Body of pancreas (tissue), 4 donors: ENCODE results near the gene TFDP3.

Experiments
- POLR2A ChIP-seq, 3 donors: fragments of 450-650 bp; IDR thresholded peaks; one replicate each; pipeline ENCODE4 v1.6.1; 2016; ENCODE audit warnings: antibody characterized with exemption in 3 of 3, mild to moderate bottlenecking in 2 of 3
- TF ChIP-seq, protein P1 (sequence below), 7 experiments: fragments of 450-650 bp in 4 of 7; fragments of 200-600 bp in 3 of 7; sonication (generic) in 3 of 7; IDR thresholded peaks; one replicate each; pipeline ENCODE4 v1.5.1; 2016 to 2019; ENCODE audit warnings: antibody characterized with exemption in 7 of 7

- no peak for TF ChIP-seq POLR2A (IDR thresholded peaks at IDR 0.05)
- TF ChIP-seq, protein P1, sequence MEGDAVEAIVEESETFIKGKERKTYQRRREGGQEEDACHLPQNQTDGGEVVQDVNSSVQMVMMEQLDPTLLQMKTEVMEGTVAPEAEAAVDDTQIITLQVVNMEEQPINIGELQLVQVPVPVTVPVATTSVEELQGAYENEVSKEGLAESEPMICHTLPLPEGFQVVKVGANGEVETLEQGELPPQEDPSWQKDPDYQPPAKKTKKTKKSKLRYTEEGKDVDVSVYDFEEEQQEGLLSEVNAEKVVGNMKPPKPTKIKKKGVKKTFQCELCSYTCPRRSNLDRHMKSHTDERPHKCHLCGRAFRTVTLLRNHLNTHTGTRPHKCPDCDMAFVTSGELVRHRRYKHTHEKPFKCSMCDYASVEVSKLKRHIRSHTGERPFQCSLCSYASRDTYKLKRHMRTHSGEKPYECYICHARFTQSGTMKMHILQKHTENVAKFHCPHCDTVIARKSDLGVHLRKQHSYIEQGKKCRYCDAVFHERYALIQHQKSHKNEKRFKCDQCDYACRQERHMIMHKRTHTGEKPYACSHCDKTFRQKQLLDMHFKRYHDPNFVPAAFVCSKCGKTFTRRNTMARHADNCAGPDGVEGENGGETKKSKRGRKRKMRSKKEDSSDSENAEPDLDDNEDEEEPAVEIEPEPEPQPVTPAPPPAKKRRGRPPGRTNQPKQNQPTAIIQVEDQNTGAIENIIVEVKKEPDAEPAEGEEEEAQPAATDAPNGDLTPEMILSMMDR (IDR thresholded peaks at IDR 0.05), result no peak
Measured at GRCh38 chrX:133175162-133175561, 43.0 kb downstream of the TFDP3 start.
